ENCODE results near the gene ATP12A.

DNA sequence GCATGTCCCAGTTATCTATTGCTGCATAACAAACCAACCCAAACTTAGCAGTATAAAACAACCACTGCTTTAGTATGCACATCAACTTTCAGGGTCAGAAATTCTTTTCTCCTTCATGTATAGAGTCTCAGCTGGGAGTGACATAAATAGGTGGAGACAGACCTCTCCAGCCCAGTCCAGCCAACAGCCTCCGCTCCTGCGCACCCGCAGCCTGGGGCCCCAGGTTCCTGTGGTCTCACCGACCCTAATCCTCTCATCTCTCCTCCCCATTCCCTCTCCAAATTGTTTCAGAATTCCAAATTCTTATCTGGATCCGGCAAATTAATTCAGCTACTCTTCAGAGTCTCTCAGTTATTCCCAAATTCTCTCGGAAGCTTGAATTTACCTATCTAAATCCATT is 522 bp upstream of the ATP12A start:
- TF ChIP-seq EZH2 (IDR thresholded peaks at IDR 0.05) (no peak), EZH2phosphoT487 (IDR thresholded peaks at IDR 0.05) (no peak)
- TF ChIP-seq, protein P1, sequence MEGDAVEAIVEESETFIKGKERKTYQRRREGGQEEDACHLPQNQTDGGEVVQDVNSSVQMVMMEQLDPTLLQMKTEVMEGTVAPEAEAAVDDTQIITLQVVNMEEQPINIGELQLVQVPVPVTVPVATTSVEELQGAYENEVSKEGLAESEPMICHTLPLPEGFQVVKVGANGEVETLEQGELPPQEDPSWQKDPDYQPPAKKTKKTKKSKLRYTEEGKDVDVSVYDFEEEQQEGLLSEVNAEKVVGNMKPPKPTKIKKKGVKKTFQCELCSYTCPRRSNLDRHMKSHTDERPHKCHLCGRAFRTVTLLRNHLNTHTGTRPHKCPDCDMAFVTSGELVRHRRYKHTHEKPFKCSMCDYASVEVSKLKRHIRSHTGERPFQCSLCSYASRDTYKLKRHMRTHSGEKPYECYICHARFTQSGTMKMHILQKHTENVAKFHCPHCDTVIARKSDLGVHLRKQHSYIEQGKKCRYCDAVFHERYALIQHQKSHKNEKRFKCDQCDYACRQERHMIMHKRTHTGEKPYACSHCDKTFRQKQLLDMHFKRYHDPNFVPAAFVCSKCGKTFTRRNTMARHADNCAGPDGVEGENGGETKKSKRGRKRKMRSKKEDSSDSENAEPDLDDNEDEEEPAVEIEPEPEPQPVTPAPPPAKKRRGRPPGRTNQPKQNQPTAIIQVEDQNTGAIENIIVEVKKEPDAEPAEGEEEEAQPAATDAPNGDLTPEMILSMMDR (IDR thresholded peaks at IDR 0.05), result no peak

Measured in neural progenitor cell (in vitro differentiated cells).